SJSA1 (cell line): ENCODE results near the gene ZDHHC13. TPM values are rescaled to one million over a fixed set of nuclear protein-coding genes. Genes with fewer than 3 reads are reported as not detected.
"Not testable (repeated sequence)": the region's sequence is repeated elsewhere in the genome, so short reads cannot be mapped to it uniquely, and the experiment has no call there.

Experiments used
- DNase-seq, 2 experiments: peaks; one replicate each; pipeline ENCODE4 v3.0.0-alpha.2; 2015 to 2020; ENCODE audit warnings: low spot score in 2 of 2, low read depth in 1 of 2
- H3K27ac ChIP-seq: fragments of 250-450 bp; sonication (Bioruptor Pico); 2 replicates; pipeline ENCODE4 v1.5.1; 2020; ENCODE audit warnings: mild to moderate bottlenecking, moderate library complexity
- H3K27me3 ChIP-seq: fragments of 250-450 bp; sonication (Bioruptor Pico); replicated peaks from 2 replicates; pipeline ENCODE4 v1.5.1; 2020; ENCODE audit warnings: mild to moderate bottlenecking, moderate library complexity
- H3K36me3 ChIP-seq: fragments of 250-450 bp; sonication (Bioruptor Pico); 2 replicates; pipeline ENCODE4 v1.5.1; 2020; ENCODE audit warnings: mild to moderate bottlenecking
- H3K4me1 ChIP-seq: fragments of 250-450 bp; sonication (Bioruptor Pico); replicated peaks from 2 replicates; pipeline ENCODE4 v1.6.1; 2021; ENCODE audit warnings: mild to moderate bottlenecking
- H3K4me3 ChIP-seq: fragments of 250-450 bp; sonication (Bioruptor Pico); 2 replicates; pipeline ENCODE4 v1.5.1; 2020; ENCODE audit warnings: mild to moderate bottlenecking
- H3K9me3 ChIP-seq: fragments of 250-450 bp; sonication (Bioruptor Pico); replicated peaks from 2 replicates; pipeline ENCODE4 v1.5.1; 2020; ENCODE audit warnings: mild to moderate bottlenecking
- total RNA-seq: library from RNA; depleted of rRNA; stranded (reverse); fragments of >200 nt; shearing (Covaris generic); gene quantifications from 2 replicates; pipeline ENCODE4 v1.2.3, GENCODE V29; 2014

The ZDHHC13 gene
- total RNA-seq, 1 experiment from 2014 or later: 18.5 TPM

DNA sequence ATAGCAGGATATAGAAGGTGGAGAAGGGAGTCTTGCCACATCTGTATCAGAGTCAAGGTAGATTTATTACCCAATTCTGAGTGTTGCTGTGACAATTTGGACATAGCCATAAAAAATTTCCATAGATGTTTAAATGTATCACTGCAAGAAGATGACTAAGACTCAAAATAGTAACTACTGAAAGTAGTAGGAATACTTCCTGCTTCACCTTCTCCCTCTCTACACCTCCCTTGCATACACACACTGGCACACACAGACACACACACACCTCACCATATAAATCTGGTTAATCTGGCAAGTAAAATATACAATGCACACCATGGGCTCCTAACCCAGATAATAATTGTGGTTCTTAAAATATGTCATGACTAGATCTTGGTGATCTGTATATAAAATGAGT lies 5.2 kb upstream of the ZDHHC13 start:
- H3K27me3 ChIP-seq: no peaks in the 10 kb centered on the region; the same call in 1 of the 2 replicates
- H3K36me3 ChIP-seq: no peaks in the 10 kb centered on the region
- no peaks in the 10 kb centered on the region; the same call in 1 of the 2 replicates for H3K4me1 ChIP-seq
- H3K27ac ChIP-seq: no peak overlapping the region
- H3K9me3 ChIP-seq: no peaks in the 10 kb centered on the region
- no peak for DNase-seq
- no peak overlapping the region for H3K4me3 ChIP-seq

DNA sequence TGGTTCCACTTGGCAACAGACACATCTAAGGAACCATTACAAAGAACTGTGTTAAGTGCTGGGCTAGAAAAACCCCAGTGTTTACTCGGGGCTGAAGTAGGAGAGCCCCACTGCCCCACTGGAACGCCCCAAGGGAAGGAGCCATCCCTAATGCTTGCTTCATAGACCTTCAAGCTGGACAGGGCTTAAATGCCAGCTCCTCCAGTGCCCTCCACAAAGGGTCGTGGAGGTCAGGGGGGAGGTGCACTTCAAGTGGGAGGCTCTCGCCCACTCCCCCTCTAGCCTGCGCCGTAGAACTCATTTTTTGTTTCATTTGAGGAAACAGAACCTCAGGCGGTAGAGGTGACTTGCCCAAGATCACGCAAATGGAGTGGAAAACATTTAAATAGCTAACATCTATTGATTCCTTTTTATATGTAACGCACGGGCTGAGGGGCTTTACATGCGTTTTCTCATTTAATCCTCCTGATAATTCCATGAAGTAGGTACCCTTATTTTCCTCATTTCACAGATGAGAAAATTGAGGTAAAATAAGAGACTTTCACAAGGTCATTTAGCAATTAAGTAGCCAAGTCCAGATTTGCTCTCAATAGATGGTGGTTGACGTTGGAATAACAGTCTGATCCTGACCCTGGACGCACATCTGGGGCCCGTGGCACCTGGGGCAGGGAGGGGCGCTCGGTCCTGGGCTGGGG lies 545 bp upstream of the ZDHHC13 start:
- no peaks in the 10 kb centered on the region; the same call in 1 of the 2 replicates for H3K27me3 ChIP-seq
- no peak overlapping the region for H3K27ac ChIP-seq
- no peaks in the 10 kb centered on the region for H3K9me3 ChIP-seq
- no peaks in the 10 kb centered on the region for H3K36me3 ChIP-seq
- H3K4me1 ChIP-seq: no peaks in the 10 kb centered on the region; the same call in 1 of the 2 replicates
- peak overlapping the region; percentile 71 for H3K4me3 ChIP-seq
- DNase-seq: no peak

DNA sequence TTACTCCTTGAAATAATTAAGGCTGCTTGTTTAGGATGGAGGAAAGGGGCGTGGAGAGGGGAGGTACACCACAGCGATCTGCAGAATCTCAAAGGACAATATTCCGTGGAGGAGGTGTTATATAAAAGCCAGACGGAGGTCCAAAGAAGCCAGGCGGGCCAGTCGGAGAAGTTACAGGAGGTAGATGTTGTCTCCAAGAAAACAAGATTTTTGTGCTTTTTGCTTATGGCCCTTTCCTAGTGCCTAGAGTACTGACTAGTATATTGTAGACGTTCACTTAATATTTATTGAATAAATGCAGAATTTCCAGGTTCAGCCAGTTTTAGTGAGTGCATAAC lies 761 bp downstream of the ZDHHC13 start:
- H3K27me3 ChIP-seq: no peaks in the 10 kb centered on the region; the same call in 1 of the 2 replicates
- no peaks in the 10 kb centered on the region for H3K9me3 ChIP-seq
- H3K36me3 ChIP-seq: no peaks in the 10 kb centered on the region
- no peaks in the 10 kb centered on the region; the same call in 1 of the 2 replicates for H3K4me1 ChIP-seq
- H3K4me3 ChIP-seq: peak overlapping the region; percentile 71
- no peak for DNase-seq
- no peak overlapping the region for H3K27ac ChIP-seq

DNA sequence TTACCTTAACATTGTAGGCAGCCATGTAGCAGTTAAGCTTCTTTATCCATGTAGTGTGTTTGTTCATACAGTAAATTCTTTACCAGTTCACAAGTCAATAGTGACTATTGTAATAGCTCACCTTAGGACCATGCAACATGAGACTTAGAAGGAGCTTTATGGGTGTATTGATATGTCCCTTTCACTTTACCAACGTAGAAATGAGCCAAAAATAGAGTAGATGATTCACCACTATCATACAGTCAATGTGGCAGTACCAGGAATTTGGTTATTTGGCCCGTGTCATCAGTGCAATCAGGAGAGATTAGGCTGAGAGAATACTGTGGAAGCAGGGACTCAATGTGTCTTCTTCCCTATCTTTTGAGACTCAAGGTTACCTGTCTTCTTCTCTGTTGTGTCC lies 4.7 kb downstream of the ZDHHC13 start:
- no peak for DNase-seq
- Histone ChIP-seq H3K4me3 (no peak overlapping the region), H3K36me3 (no peaks in the 10 kb centered on the region)

DNA sequence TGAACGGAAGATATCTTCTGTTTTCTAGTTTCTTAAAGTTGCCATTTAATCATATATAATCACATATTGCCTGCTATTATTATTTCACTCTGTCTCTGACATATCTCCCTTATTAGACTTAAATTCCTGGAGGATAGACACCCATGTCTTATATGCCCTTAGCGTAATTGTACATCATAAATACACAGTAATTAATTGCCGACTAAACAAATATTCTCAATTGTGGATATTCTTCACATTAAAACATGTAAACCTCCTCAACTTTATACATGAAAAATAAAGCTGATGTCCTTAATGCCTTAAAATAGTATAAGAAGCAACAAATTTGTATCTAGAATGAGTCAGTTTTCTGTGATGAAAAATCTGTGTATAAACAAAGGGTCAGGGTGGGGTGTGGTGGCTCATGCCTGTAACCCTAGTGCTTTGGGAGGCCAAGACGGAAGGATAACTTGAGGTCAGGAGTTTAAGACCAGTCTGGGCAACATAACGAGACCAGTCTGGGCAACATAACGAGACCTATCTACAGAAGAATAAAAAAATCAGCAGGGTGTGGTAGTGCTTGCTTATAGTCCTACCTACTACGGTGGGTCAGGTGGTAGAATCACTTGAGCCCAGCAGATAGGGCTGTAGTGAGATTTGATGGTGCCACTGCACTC lies 6.1 kb downstream of the ZDHHC13 start:
- H3K9me3 ChIP-seq: no peaks in the 10 kb centered on the region
- H3K4me1 ChIP-seq: no peaks in the 10 kb centered on the region
- H3K36me3 ChIP-seq: no peaks in the 10 kb centered on the region
- H3K27ac ChIP-seq: no peak overlapping the region
- DNase-seq: no peak
- no peaks in the 10 kb centered on the region for H3K27me3 ChIP-seq
- H3K4me3 ChIP-seq: no peak overlapping the region

More for the DNA sequence above, 4.7 kb downstream of the ZDHHC13 start:
- H3K27me3 ChIP-seq: no peaks in the 10 kb centered on the region
- H3K9me3 ChIP-seq: no peaks in the 10 kb centered on the region
- no peaks in the 10 kb centered on the region; the same call in 1 of the 2 replicates for H3K4me1 ChIP-seq
- H3K27ac ChIP-seq: no peak overlapping the region

DNA sequence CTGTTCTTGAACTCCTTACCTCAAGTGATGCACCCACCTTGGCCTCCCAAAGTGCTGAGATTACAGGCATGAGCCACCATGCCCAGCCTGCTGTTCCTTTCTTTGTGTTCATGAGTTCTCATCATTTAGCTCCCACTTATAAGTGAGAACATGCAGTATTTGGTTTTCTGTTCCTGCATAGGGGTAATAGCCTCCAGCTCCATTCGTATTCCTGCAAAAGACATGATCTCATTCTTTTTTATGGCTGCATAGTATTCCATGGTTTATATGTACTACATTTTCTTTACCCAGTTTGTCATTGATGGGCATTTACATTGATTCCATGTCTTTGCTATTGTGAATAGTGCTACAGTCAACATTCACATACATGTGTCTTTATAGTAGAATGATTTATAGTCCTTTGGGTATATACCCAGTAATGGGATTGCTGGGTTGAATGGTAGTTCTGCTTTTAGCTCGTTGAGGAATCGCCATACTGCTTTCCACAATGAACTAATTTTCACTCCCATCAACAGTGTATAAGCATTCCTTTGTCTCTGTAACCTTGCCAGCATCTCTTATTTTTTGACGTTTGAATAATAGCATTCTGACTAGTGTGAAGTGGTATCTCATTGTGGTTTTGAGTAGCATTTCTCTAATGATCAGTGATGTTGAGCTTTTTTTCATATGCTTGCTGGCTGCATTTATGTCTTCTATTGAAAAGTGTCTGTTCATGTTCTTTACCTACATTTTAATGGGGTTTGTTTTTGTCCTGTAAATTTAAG lies 9.8 kb downstream of the ZDHHC13 start:
- H3K36me3 ChIP-seq, H3K4me1 ChIP-seq, H3K27me3 ChIP-seq, H3K27ac ChIP-seq, H3K4me3 ChIP-seq, H3K9me3 ChIP-seq, DNase-seq: not testable (repeated sequence)

DNA sequence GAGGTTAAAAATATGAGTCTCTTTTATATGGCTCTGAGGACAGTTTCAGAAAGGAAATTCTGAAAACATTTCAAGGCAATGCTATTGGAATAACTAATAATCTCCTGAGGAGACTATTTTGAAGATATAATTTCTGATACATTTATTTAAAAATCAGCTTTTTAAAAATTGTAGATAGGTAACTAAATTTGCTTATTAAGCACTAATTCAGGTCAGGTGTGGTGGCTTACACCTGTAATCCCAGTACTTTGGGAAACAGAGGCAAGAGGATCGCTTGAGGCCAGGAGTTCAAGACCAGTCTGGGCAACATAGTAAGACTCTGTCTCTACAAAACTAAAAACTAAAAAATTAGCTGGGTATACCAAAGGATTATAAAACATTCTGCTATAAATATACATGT lies 17.0 kb downstream of the ZDHHC13 start:
- Histone ChIP-seq H3K36me3 (no peaks in the 10 kb centered on the region), H3K27me3 (no peaks in the 10 kb centered on the region), H3K27ac (no peak overlapping the region), H3K4me1 (no peaks in the 10 kb centered on the region), H3K4me3 (no peak overlapping the region), H3K9me3 (no peaks in the 10 kb centered on the region)
- no peak for DNase-seq

DNA sequence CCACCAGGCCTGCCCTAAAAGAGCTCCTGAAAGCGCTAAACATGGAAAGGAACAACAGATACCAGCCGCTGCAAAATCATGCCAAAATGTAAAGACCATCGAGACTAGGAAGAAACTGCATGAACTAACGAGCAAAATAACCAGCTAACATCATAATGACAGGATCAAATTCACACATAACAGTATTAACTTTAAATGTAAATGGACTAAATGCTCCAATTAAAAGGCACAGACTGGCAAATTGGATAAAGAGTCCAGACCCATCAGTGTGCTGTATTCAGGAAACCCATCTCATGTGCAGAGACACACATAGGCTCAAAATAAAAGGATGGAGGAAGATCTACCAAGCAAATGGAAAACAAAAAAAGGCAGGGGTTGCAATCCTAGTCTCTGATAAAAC lies 19.9 kb downstream of the ZDHHC13 start:
- not testable (repeated sequence) for H3K36me3 ChIP-seq, H3K27ac ChIP-seq, H3K27me3 ChIP-seq, DNase-seq, H3K4me3 ChIP-seq, H3K9me3 ChIP-seq, H3K4me1 ChIP-seq

DNA sequence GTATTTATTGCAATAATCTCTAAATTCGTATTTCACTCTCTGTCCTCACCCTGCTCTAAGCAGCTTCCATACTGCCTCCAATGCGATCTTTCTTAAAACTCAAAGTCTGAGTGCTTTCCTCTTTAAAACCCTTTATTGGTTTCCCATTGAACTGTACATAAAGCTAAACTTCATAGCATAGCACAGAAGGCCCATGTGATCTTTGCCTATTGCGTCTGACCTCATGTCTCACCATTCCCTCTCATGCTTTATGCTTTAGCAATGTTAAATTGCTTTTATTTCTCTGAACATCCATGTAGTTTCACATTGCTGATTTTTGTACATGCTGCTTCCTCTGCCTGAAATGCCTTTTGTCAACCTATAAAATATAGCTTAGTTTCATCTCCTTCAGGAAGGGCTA lies 28.4 kb downstream of the ZDHHC13 start:
- no peaks in the 10 kb centered on the region for H3K4me1 ChIP-seq
- no peak overlapping the region for H3K27ac ChIP-seq
- no peak for DNase-seq
- H3K9me3 ChIP-seq: no peaks in the 10 kb centered on the region
- H3K27me3 ChIP-seq: no peaks in the 10 kb centered on the region
- no peaks in the 10 kb centered on the region for H3K36me3 ChIP-seq
- no peak overlapping the region for H3K4me3 ChIP-seq

DNA sequence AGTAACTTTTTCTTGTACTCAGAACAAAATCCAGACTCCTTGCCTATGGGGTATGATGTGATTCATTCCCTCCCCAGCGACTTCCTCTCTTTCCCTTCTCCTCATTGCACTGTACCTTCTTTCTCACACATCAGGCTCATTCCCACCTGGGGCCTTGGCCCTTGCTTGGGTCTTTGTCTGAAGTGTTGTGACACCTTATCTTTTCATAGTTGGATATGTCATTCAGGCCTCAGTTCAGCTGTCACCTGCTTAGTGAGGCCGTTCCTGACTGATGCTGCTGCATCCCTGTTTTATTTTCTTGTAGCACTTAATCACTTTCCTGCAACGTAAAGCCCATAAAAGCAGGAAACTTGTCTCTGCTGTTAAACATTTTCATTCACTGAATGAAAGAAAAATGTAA lies 39.9 kb downstream of the ZDHHC13 start:
- H3K9me3 ChIP-seq: no peaks in the 10 kb centered on the region
- no peak for DNase-seq
- H3K4me1 ChIP-seq: no peaks in the 10 kb centered on the region
- no peaks in the 10 kb centered on the region for H3K36me3 ChIP-seq
- no peaks in the 10 kb centered on the region for H3K27me3 ChIP-seq
- no peak overlapping the region for H3K27ac ChIP-seq
- no peak overlapping the region for H3K4me3 ChIP-seq

DNA sequence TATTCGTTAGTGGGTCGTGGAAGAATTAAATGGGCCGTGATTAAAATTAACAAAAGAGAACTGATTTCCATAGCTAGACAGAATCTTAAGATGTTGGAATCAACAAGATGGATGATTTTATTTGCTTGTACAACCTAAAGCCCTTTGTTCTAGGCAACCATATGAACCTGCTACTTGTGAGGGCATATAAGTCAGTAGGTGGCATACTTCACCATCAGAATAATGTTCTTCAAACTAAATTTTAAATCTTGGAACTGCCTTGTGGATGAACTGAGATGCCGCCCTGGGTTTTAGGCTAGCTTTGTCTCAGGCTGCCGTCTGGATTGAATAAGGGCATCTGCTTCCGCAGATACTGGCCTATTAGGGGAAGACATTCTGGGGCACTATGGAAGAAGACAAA lies 43.9 kb downstream of the ZDHHC13 start:
- Histone ChIP-seq H3K4me1 (no peaks in the 10 kb centered on the region), H3K36me3 (no peaks in the 10 kb centered on the region), H3K27ac (no peak overlapping the region), H3K9me3 (no peaks in the 10 kb centered on the region), H3K27me3 (no peaks in the 10 kb centered on the region), H3K4me3 (no peak overlapping the region)
- no peak for DNase-seq

DNA sequence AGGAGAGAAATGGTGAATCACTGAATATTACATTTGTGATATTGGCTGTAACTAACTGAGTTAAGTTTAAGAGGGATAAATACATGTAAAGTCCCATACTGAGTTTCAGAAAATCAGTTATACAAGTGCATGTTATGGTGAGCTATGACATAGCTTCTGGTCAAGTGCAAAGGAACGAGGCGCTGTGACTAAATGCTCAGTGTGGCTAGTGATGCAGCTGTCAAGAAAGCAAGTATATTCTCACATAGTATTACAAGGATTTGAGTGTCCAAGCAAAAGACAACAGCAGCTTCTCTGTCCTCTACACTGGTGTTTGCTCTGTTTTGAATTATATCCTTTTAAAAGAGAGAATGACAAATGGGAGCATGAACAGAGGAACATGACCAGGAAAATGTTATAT lies 44.7 kb downstream of the ZDHHC13 start:
- H3K4me1 ChIP-seq: no peaks in the 10 kb centered on the region
- H3K27me3 ChIP-seq: no peaks in the 10 kb centered on the region
- DNase-seq: no peak
- no peaks in the 10 kb centered on the region for H3K9me3 ChIP-seq
- no peak overlapping the region for H3K27ac ChIP-seq
- H3K4me3 ChIP-seq: no peak overlapping the region
- H3K36me3 ChIP-seq: no peaks in the 10 kb centered on the region

DNA sequence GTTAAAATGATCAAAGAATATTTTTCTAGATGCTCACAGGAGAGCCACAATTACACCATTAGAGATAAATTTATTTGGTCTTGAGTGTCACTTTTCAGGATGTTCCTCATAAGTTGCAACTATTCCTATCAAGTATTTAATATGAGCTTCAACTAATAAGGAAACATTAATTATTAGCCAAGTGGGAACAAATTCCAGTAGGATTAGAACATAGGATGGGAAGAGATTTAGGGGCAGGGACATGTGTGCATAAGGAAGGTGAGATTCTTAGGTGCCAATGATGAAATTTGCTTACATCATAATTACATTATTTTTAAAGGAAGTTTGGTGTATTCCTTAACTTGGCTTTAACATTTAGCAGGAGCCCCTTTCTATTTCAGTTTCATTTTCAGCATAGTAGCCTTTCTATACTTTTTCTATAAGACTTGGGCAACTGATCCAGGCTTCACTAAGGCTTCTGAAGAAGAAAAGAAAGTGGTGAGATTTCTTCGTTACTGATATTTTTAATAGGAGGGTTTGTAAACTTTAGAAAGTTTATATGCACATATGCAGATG lies 46.1 kb downstream of the ZDHHC13 start:
- DNase-seq: no peak
- Histone ChIP-seq H3K27ac (no peak overlapping the region), H3K27me3 (no peaks in the 10 kb centered on the region), H3K36me3 (no peaks in the 10 kb centered on the region), H3K4me3 (no peak overlapping the region), H3K9me3 (no peaks in the 10 kb centered on the region), H3K4me1 (no peaks in the 10 kb centered on the region)

DNA sequence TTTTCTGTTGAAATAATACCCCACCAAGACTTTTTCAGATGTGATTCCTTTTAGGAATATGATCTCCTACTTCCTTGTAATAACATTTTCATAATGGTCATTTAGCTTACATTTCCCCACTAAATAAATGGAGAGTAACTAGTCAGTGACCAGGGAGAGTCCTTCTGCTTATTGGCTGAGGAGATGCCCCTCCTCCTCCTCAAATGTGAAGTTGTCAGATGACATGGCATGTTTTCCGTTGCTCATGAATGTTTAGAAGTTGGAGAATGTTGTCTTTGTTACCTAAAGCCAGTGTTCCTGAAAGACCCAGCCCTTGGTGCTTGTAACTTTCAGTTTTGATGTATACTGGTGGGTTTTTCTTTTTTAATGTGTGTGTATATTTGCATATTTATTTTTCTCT lies 46.6 kb downstream of the ZDHHC13 start:
- H3K9me3 ChIP-seq: no peaks in the 10 kb centered on the region
- no peak overlapping the region for H3K27ac ChIP-seq
- H3K36me3 ChIP-seq: no peaks in the 10 kb centered on the region
- no peaks in the 10 kb centered on the region for H3K27me3 ChIP-seq
- H3K4me3 ChIP-seq: no peak overlapping the region
- no peak for DNase-seq
- no peaks in the 10 kb centered on the region for H3K4me1 ChIP-seq
